ENCODE data around the gene DAAM1.

Gene DAAM1

DNA sequence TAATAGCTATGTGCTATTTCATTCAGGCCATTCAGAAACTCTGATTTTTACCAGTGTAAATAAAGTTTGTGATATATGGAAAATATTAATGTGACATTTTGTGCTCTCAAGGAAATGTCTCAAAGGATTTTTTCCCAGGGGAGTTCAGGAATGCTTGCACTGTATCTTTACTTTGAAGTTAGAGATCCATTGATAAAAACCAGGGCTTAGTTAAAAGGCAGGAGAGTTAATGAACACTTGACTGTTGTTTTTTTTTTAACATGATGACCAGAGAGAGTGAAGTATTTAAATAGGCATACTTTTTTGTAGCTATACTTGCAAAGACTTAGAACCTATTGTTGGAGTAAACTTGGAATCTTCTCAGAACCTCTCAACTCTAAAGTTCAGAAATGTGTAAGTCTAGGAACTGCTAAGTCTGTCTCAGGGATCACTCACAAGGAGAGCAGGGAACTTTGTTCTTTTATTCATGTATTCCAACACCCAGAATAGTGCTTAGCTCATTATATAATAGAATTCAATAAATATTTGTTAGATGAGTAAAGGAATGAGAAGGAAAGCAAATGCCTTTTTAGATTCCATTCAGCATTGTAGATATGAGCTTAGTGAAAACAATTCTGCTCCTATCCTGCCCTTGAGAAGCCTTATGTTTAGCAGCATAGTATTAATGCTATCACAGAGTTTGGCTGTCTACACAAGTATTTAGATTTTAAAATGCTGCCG is 117.5 kb downstream of the DAAM1 start:
- peak; percentile 57; the same call in 1 of the 2 replicates for TF ChIP-seq ISL1 (CRISPR knock-in tag; IDR thresholded peaks at IDR 0.05)
- no peak for TF ChIP-seq ZFP3 (CRISPR knock-in tag; IDR thresholded peaks at IDR 0.05)
- ATAC-seq, result peak; percentile 63

DNA sequence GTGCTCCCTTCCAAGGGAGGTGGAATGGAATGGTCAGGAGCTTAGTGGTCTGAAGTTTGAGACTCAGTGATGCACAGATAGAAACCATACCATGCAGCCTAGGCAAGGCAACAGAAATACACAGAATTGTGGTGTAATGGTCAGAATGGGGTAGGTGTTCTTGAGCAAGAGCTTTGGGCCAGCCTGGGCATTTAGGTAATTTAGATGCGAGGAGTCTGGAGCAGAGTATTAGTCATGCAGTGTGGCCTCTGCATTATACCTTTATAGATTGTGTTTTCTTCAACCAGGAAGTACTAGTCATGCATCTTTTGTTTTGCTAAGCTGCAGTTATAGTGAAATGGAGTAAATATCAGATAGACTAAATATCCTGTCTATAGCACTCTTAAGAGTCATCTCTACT is 118.3 kb downstream of the DAAM1 start:
- no peak for ATAC-seq
- TF ChIP-seq TOX (CRISPR knock-in tag; IDR thresholded peaks at IDR 0.05; ENCODE audit: borderline replicate concordance) (no peak), ZC3H10 (CRISPR knock-in tag; IDR thresholded peaks at IDR 0.05) (no peak), ESRRG (CRISPR knock-in tag; IDR thresholded peaks at IDR 0.05) (no peak), GLIS3 (CRISPR knock-in tag; IDR thresholded peaks at IDR 0.05) (no peak), ZNF70 (CRISPR knock-in tag; IDR thresholded peaks at IDR 0.05) (no peak), ARNTL (CRISPR knock-in tag; IDR thresholded peaks at IDR 0.05; ENCODE audit: borderline replicate concordance, low read depth) (no peak), RARB (CRISPR knock-in tag; IDR thresholded peaks at IDR 0.05) (no peak), ZFP3 (CRISPR knock-in tag; IDR thresholded peaks at IDR 0.05) (no peak)
- TF ChIP-seq, protein P1, sequence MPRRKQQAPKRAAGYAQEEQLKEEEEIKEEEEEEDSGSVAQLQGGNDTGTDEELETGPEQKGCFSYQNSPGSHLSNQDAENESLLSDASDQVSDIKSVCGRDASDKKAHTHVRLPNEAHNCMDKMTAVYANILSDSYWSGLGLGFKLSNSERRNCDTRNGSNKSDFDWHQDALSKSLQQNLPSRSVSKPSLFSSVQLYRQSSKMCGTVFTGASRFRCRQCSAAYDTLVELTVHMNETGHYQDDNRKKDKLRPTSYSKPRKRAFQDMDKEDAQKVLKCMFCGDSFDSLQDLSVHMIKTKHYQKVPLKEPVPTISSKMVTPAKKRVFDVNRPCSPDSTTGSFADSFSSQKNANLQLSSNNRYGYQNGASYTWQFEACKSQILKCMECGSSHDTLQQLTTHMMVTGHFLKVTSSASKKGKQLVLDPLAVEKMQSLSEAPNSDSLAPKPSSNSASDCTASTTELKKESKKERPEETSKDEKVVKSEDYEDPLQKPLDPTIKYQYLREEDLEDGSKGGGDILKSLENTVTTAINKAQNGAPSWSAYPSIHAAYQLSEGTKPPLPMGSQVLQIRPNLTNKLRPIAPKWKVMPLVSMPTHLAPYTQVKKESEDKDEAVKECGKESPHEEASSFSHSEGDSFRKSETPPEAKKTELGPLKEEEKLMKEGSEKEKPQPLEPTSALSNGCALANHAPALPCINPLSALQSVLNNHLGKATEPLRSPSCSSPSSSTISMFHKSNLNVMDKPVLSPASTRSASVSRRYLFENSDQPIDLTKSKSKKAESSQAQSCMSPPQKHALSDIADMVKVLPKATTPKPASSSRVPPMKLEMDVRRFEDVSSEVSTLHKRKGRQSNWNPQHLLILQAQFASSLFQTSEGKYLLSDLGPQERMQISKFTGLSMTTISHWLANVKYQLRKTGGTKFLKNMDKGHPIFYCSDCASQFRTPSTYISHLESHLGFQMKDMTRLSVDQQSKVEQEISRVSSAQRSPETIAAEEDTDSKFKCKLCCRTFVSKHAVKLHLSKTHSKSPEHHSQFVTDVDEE (CRISPR knock-in tag; IDR thresholded peaks at IDR 0.05), result no peak
- TF ChIP-seq, protein P2, sequence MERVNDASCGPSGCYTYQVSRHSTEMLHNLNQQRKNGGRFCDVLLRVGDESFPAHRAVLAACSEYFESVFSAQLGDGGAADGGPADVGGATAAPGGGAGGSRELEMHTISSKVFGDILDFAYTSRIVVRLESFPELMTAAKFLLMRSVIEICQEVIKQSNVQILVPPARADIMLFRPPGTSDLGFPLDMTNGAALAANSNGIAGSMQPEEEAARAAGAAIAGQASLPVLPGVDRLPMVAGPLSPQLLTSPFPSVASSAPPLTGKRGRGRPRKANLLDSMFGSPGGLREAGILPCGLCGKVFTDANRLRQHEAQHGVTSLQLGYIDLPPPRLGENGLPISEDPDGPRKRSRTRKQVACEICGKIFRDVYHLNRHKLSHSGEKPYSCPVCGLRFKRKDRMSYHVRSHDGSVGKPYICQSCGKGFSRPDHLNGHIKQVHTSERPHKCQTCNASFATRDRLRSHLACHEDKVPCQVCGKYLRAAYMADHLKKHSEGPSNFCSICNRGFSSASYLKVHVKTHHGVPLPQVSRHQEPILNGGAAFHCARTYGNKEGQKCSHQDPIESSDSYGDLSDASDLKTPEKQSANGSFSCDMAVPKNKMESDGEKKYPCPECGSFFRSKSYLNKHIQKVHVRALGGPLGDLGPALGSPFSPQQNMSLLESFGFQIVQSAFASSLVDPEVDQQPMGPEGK (CRISPR knock-in tag; IDR thresholded peaks at IDR 0.05; ENCODE audit: borderline replicate concordance), result no peak

DNA sequence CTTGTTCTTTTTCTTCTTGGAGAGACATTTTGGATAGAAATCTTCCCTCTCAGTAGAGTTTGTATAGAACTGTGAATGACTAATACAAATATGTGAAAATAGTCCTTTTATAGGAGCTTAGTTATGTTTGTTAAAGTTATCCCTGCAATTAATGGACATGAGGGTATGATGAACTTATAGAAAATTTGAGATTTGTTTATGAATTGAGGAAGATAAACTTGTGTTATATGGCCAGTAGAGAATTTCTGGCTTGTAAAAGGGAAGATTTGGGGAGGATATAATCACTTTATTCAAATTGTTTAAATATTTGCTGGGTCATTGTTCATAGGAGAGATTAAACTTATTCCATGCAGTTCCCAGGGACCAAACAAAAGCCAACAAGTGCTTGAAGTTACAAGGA is 119.6 kb downstream of the DAAM1 start:
- no peak for ATAC-seq
- TF ChIP-seq ESRRG (CRISPR knock-in tag; IDR thresholded peaks at IDR 0.05) (no peak), ZNF8 (CRISPR knock-in tag; IDR thresholded peaks at IDR 0.05) (no peak)

DNA sequence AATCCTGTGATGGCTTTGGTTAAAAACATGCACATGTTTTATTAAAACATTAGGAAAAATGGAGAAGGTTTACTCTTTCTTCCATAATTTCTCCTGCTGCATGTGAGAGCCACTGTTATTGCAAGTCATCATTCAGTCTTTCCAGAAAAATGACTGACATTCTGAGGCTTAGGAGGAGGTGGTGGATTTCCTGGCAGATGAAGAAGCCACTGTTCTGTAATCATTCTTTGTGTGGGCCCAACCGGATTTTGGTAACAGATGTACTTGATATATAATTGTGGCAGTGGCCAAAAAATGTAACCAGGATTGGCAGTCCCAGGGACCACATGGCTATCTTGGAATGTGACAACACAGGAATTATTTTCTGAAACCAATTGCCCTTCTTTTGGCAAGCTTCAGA is 120.2 kb downstream of the DAAM1 start:
- TF ChIP-seq ISL1 (CRISPR knock-in tag; IDR thresholded peaks at IDR 0.05) (no peak), ZFP3 (CRISPR knock-in tag; IDR thresholded peaks at IDR 0.05) (no peak), ZNF565 (CRISPR knock-in tag; conservative IDR thresholded peaks at IDR 0.05; ENCODE audit: low read depth) (no peak), ZC3H10 (CRISPR knock-in tag; IDR thresholded peaks at IDR 0.05) (no peak), CSDC2 (CRISPR knock-in tag; IDR thresholded peaks at IDR 0.05) (no peak), OSR1 (CRISPR knock-in tag; IDR thresholded peaks at IDR 0.05) (no peak)
- peak; percentile 15 for ATAC-seq

DNA sequence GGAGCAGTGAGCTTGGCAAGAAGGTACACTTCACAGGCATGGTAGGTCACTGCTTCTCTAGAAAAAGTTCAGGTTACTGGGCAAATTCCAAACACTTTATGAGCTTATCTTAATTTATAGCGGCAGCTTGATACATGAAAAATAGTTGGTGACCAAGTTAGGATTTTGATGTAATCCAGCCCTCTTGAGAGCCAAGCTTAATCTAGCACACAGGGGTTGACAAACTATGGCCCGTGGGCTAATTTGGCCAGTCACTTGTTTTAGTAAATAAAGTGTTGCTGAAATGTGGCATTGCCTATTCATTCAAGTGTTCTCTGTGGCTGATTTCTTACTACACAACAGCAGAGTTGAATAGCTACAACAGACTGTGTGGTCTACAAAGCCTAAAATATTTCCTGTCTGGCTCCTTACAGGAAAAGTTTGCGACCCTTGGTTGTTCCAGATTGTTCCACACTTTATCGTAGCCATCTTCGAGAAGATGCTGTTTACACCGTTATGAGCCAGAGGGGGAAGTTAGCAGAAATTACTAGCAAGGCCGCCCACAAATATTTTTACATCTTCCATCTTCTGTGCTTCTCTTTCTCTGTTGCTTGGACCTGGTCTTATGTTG is 120.9 kb downstream of the DAAM1 start:
- TF ChIP-seq, protein P1 (CRISPR knock-in tag; IDR thresholded peaks at IDR 0.05), result no peak

DNA sequence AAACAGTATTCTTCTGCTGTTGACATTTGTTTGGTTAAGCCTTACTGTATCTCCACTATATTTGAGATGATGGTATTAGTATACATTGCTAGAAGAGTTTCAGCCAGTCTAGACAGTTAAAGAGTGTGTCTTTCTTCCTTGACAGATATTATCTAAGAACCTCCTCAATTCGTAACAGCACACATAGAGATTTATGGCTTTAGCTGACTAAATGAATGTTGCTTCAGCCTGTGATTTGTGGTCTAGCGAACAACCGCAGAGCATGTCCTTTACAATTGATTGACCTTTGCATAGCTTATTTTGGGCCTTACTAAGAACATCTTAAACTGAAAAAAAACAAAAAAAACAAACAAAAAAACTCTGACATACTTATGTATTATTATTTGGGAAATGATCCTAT is 122.2 kb downstream of the DAAM1 start:
- no peak for ATAC-seq

More for the DNA sequence above, 120.9 kb downstream of the DAAM1 start:
- peak; percentile 29; the same call in 2 of the 3 replicates for ATAC-seq

More for the DNA sequence above, 122.2 kb downstream of the DAAM1 start:
- TF ChIP-seq SNAI2 (CRISPR knock-in tag; IDR thresholded peaks at IDR 0.05) (0 out of 2 replicates have a peak, but pooled peaks have one; percentile 18), ISL1 (CRISPR knock-in tag; IDR thresholded peaks at IDR 0.05) (peak; percentile 71), RARB (CRISPR knock-in tag; IDR thresholded peaks at IDR 0.05) (no peak), GLIS3 (CRISPR knock-in tag; IDR thresholded peaks at IDR 0.05) (0 out of 2 replicates have a peak, but pooled peaks have one; percentile 43), ZFP3 (CRISPR knock-in tag; IDR thresholded peaks at IDR 0.05) (no peak)
- TF ChIP-seq, protein P2 (CRISPR knock-in tag; IDR thresholded peaks at IDR 0.05; ENCODE audit: borderline replicate concordance), result no peak

Data from SK-N-SH treated with all-trans-retinoic acid at 6 μM for 48 hours (cell line).